K562 (cell line): ENCODE measurements around the gene NCOA4. TPM values are rescaled to one million over a fixed set of nuclear protein-coding genes. Genes with fewer than 3 reads are reported as not detected.

Source experiments
- C11orf30 ChIP-seq: fragments of 450-650 bp; IDR thresholded peaks from 2 replicates; pipeline ENCODE4 v1.6.1; 2016; ENCODE audit warnings: low read depth, mild to moderate bottlenecking
- CCAR2 ChIP-seq: fragments of 200-400 bp; formaldehyde crosslinking; IDR thresholded peaks from 2 replicates; pipeline ENCODE4 v1.6.1; 2017; ENCODE audit warnings: mild to moderate bottlenecking, low read depth, low read length
- CCNT2 ChIP-seq: IDR thresholded peaks from 2 replicates; pipeline ENCODE4 v1.6.1; 2011; ENCODE audit warnings: borderline replicate concordance, low read depth, mild to moderate bottlenecking, moderate library complexity, mixed read lengths, low read length; ENCODE audit not compliant: insufficient read length; ENCODE audit errors: extremely low read depth
- DEAF1 ChIP-seq: fragments of 450-650 bp; formaldehyde crosslinking; IDR thresholded peaks from 2 replicates; pipeline ENCODE4 v1.4.0; 2020; ENCODE audit warnings: mild to moderate bottlenecking, moderate library complexity
- ERF ChIP-seq: fragments of 450-650 bp; formaldehyde crosslinking; IDR thresholded peaks from 2 replicates; pipeline ENCODE4 v1.4.0; 2020; ENCODE audit warnings: mild to moderate bottlenecking, mixed read lengths
- ETS2 ChIP-seq: IDR thresholded peaks from 2 replicates; pipeline ENCODE4 v1.6.1; 2016; ENCODE audit warnings: borderline replicate concordance, missing genetic modification characterization, mild to moderate bottlenecking, moderate library complexity, missing compliant biosample characterization; ENCODE audit not compliant: poor library complexity, severe bottlenecking
- JUNB ChIP-seq: fragments of 450-650 bp; formaldehyde crosslinking; conservative IDR thresholded peaks from 2 replicates; pipeline ENCODE4 v1.4.0; 2020; ENCODE audit warnings: mild to moderate bottlenecking
- KDM1A ChIP-seq, 2 experiments: fragments of 450-650 bp; IDR thresholded peaks; 2 replicates each; pipeline ENCODE4 v1.6.1; 2016; ENCODE audit warnings: mild to moderate bottlenecking in 2 of 2
- TRIM25 ChIP-seq: fragments of 450-650 bp; IDR thresholded peaks from 2 replicates; pipeline ENCODE4 v1.7.0; 2016; ENCODE audit warnings: borderline replicate concordance
- ZFPM2 ChIP-seq: fragments of 250-450 bp; sonication (Bioruptor Pico); IDR thresholded peaks from 2 replicates; pipeline ENCODE4 v1.5.1; 2022; ENCODE audit warnings: mild to moderate bottlenecking
- ZNF518B ChIP-seq: fragments of 250-450 bp; sonication (Bioruptor Pico); IDR thresholded peaks from 2 replicates; pipeline ENCODE4 v1.5.0; 2021; ENCODE audit warnings: mild to moderate bottlenecking, moderate library complexity
- polyA plus RNA-seq, 8 experiments: library from polyadenylated mRNA; depleted of rRNA in 4 of 8; stranded (reverse) in 5 of 8; unstranded in 3 of 8; fragments of >200 nt; fragmentation: Nextera tagmentation in 2 of 8; fragmentation: Illumina TruSeq in 1 of 8; extraction: Ambion mirVana in 2 of 8; extraction: Trizol in 1 of 8; gene quantifications; 2 replicates each; pipeline versions ENCODE4 v1.2.1 to v1.2.3, GENCODE V29; 2011 to 2014; ENCODE audit warnings: inconsistent platforms in 1 of 8, missing spikeins in 1 of 8
- total RNA-seq, 7 experiments: library from RNA; depleted of rRNA in 6 of 7; stranded (reverse); fragments of >200 nt in 6 of 7; fragmentation: Illumina TruSeq in 2 of 7; extraction: Trizol in 2 of 7; gene quantifications; 2 replicates each; pipeline versions ENCODE4 v1.2.1 to v1.2.3, GENCODE V29; 2011 to 2021; ENCODE audit warnings: low replicate concordance in 1 of 7
- TF ChIP-seq, protein P1 (sequence below): sonication (generic); formaldehyde crosslinking; IDR thresholded peaks from 2 replicates; pipeline ENCODE4 v1.8.0; 2023; ENCODE audit warnings: missing genetic modification reagents, mild to moderate bottlenecking, borderline replicate concordance
- TF ChIP-seq, protein P2 (sequence below): fragments of 450-650 bp; formaldehyde crosslinking; IDR thresholded peaks from 2 replicates; pipeline ENCODE4 v1.4.0; 2020; ENCODE audit warnings: mild to moderate bottlenecking, moderate library complexity

Gene NCOA4
- total and polyA plus RNA-seq, 9 of the 15 experiments (the other 6 are each of a cell fraction or from before 2014, with no cell fraction given) = 89.8 to 283 (median 181) TPM

GRCh38 chr10:46001187-46001756, 29.2 kb downstream of the NCOA4 start (continued):
- TF ChIP-seq DEAF1 (CRISPR knock-in tag) (peak; percentile 44; the same call in 1 of the 2 replicates), CCNT2 (peak; percentile 99), TRIM25 (no peak), JUNB (CRISPR knock-in tag) (no peak), ETS2 (tag) (no peak), ZNF518B (CRISPR knock-in tag) (no peak), ERF (CRISPR knock-in tag) (0 out of 2 replicates have a peak, but pooled peaks have one; percentile 12), CCAR2 (no peak), C11orf30 (peak; percentile 67), ZFPM2 (CRISPR knock-in tag) (no peak), KDM1A (IDR thresholded peaks at IDR 0.05) (peak; percentile 99)
- TF ChIP-seq, protein P1, sequence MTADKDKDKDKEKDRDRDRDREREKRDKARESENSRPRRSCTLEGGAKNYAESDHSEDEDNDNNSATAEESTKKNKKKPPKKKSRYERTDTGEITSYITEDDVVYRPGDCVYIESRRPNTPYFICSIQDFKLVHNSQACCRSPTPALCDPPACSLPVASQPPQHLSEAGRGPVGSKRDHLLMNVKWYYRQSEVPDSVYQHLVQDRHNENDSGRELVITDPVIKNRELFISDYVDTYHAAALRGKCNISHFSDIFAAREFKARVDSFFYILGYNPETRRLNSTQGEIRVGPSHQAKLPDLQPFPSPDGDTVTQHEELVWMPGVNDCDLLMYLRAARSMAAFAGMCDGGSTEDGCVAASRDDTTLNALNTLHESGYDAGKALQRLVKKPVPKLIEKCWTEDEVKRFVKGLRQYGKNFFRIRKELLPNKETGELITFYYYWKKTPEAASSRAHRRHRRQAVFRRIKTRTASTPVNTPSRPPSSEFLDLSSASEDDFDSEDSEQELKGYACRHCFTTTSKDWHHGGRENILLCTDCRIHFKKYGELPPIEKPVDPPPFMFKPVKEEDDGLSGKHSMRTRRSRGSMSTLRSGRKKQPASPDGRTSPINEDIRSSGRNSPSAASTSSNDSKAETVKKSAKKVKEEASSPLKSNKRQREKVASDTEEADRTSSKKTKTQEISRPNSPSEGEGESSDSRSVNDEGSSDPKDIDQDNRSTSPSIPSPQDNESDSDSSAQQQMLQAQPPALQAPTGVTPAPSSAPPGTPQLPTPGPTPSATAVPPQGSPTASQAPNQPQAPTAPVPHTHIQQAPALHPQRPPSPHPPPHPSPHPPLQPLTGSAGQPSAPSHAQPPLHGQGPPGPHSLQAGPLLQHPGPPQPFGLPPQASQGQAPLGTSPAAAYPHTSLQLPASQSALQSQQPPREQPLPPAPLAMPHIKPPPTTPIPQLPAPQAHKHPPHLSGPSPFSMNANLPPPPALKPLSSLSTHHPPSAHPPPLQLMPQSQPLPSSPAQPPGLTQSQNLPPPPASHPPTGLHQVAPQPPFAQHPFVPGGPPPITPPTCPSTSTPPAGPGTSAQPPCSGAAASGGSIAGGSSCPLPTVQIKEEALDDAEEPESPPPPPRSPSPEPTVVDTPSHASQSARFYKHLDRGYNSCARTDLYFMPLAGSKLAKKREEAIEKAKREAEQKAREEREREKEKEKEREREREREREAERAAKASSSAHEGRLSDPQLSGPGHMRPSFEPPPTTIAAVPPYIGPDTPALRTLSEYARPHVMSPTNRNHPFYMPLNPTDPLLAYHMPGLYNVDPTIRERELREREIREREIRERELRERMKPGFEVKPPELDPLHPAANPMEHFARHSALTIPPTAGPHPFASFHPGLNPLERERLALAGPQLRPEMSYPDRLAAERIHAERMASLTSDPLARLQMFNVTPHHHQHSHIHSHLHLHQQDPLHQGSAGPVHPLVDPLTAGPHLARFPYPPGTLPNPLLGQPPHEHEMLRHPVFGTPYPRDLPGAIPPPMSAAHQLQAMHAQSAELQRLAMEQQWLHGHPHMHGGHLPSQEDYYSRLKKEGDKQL (CRISPR knock-in tag) = no peak
- TF ChIP-seq, protein P2, sequence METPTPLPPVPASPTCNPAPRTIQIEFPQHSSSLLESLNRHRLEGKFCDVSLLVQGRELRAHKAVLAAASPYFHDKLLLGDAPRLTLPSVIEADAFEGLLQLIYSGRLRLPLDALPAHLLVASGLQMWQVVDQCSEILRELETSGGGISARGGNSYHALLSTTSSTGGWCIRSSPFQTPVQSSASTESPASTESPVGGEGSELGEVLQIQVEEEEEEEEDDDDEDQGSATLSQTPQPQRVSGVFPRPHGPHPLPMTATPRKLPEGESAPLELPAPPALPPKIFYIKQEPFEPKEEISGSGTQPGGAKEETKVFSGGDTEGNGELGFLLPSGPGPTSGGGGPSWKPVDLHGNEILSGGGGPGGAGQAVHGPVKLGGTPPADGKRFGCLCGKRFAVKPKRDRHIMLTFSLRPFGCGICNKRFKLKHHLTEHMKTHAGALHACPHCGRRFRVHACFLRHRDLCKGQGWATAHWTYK (CRISPR knock-in tag) = peak; percentile 94
